ENCODE results near the gene FKBP1C.
"Not testable (repeated sequence)": the region's sequence is repeated elsewhere in the genome, so short reads cannot be mapped to it uniquely, and the experiment has no call there.

FKBP1C gene

DNA sequence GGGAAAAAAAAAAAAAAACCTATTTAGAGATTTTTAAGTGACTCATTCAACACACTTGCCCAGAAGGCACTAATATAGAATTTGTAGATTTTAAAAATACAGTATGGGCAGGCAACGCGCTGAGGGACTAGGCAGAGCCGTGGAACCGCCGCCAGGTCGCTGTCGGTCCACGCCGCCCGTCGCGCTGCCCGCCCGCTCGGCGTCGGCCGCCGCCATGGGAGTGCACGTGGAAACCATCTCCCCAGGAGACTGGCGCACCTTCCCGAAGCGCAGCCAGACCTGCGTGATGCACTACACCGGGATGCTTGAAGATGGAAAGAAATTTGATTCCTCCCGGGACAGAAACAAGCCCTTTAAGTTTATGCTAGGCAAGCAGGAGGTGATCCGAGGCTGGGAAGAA is at the start of gene FKBP1C:
Gene FKBP1C, plus strand, starts transcription at position 127 of the 400 bp plus-strand sequence.
- DNase-seq (ENCODE audit: low spot score) = not testable (repeated sequence)

- DNase-seq (ENCODE audit: low spot score) = not testable (repeated sequence)
Measured at GRCh38 chr6:63164047-63164803, 47.0 kb upstream of the FKBP1C start.

DNA sequence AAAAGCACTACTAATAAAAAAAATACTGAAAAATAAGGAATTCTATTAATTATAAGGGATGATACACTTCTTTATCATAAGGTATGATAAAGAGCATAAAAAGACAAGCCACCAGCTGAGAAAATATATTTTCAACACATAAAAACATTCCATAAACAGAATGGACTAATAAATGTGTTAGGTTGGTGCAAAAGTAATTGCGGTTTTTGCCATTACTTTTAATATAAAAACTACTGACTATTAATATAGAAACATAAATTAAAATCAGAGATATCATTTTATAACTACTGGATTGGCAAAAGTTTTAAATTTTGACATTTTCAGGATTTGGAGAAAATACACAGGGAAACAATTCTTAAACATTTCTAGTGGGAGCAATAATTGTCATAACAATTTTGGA is 37.1 kb upstream of the FKBP1C start:
- DNase-seq (ENCODE audit: low spot score) = no peak

DNA sequence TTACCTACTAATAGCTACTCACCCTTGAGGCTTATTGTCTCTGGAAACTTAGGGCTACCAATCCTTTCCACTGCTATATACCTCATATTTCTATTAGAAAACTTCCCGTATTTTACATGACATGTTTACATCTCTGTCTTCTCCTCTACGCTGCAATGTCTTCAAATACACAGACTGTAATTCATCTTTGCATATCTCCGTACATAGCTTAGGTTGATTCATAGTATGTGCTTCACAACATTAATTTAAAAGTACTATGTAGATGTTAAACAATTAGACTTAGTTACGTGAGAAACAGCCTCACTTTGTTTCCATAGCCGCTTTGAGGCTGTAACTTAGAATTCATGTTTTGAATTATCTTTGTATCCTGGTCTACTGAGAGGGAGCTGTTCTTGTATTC is 35.1 kb upstream of the FKBP1C start:
- DNase-seq (ENCODE audit: low spot score) = no peak

DNA sequence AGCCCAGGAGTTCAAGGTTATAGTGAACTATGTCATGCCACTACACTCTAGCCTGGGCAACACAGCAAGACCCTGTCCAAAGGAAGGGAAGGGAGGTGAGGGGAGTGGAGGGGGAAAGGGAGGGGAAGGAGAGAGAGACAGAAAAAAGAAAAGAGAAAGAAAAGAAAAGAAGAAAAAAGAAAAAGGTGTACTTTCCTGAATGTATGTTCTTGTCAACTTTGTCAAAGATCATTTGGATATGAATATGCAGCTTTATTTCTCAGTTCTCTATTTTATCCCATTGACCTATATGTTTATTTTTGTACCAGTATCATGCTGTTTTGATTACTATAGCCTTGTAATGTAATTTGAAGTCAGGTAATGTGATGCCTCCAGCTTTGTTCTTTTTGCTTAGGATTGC is 30.9 kb upstream of the FKBP1C start:
- no peak for DNase-seq (ENCODE audit: low spot score)

GRCh38 chr6:63186970-63187369 is 24.3 kb upstream of the FKBP1C start:
- DNase-seq (ENCODE audit: low spot score) = no peak

DNA sequence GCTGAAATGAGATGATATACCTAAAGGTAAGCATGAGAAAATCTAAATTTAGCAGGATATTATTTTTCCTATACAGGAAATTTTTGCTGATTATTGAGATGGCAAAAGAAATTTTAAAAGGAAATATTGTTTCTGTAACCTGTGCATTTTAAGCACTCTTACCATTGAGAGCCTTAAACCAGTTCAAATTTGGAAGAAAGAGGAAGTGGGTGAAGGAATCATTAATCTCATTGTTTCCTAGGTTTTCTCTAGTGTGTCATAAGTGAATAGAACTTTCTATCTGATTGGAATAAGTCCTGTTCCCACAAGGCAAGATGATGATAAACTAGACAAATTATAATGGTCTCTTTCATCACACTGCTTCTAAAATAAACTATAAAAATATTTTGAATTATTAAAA is 22.4 kb upstream of the FKBP1C start:
- DNase-seq (ENCODE audit: low spot score) = no peak

GRCh38 chr6:63193324-63193723 is 17.9 kb upstream of the FKBP1C start:
- no peak for DNase-seq (ENCODE audit: low spot score)

GRCh38 chr6:63197741-63198140 is 13.5 kb upstream of the FKBP1C start:
- no peak for DNase-seq (ENCODE audit: low spot score)

GRCh38 chr6:63213325-63213724 is 2.1 kb downstream of the FKBP1C start:
- no peak for DNase-seq (ENCODE audit: low spot score)

GRCh38 chr6:63214816-63215215 is 3.5 kb downstream of the FKBP1C start:
- DNase-seq (ENCODE audit: low spot score) = no peak

- no peak for DNase-seq (ENCODE audit: low spot score)
Measured at GRCh38 chr6:63224179-63224578, 12.9 kb downstream of the FKBP1C start.

DNA sequence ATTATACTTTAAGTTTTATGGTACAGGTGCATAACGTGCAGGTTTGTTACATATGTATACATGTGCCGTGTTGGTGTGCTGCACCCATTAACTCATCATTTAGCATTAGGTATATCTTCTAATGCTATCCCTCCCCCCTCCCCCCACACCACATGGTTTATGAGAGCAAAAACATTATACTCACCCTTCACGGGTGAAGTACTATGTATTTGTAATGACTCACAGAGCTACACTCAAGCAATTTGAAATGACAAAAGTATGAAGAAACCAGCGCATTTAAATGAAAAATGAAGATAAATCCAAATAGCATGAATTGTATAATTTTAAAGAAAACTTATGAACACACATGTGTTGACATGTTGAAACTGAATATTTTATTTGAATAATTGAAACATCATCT is 14.7 kb downstream of the FKBP1C start:
- not testable (repeated sequence) for DNase-seq (ENCODE audit: low spot score)

GRCh38 chr6:63227928-63228894 is 16.9 kb downstream of the FKBP1C start:
- not testable (repeated sequence) for DNase-seq (ENCODE audit: low spot score)

DNA sequence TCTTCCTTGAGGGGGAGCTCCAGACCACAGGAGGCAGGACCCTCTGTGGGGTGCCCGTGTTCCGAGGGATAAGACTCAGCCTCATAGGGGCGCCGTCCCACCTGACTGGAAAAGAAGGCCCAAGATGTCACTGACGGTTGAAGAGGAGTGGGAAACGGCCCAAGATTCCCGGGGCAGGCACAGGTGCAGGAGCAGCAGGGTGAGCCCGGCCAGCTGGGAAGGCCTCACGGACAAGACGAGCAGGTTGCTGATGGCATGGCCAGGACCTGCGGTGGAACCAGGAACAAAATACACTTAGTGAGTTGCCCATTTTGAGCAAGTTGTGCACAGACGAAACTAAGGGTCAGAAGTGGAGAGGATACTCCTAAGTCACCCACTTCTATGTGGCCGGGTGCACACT is 18.8 kb downstream of the FKBP1C start:
- DNase-seq (ENCODE audit: low spot score) = not testable (repeated sequence)

DNA sequence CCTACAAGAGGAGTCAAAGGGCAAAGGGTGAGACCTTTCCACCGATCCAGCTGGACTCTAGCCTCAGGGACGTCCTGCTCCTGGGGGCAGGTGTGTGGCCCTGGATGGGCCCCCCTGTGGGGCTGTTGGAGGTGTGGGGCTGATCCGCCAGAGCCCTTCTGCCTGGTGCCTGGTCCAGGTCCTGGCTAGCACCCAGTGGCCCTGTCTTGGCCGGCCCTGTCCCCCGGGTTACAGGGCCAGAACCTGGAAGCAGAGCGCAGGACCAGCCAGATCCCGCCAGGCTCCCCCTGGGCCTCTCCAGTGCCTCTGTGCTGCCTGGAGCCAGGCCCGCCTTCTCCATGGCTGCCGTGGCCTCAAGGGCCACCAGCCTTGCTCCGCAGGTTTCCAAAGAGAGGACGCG is 19.2 kb downstream of the FKBP1C start:
- DNase-seq (ENCODE audit: low spot score) = not testable (repeated sequence)

DNA sequence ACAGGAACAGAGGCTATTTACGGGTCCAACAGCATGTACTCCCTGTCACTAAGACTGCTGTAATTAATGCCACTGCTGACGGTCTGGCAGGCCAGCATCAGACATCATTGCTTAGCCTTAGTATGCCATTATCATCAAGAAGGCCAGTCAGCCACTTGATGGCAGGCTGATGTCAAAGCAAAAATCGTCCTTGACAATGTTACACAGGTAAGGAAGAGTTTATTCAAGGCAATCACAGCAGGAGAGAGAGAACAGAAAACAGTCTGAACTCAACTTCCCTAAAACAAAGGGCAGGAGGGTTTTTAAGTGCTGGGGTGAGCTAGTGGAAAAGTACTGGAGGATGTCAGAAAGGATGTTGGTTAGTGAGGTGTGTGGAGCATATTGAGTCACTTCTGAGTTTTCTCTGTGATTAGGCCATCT is 25.1 kb downstream of the FKBP1C start:
- no peak for DNase-seq (ENCODE audit: low spot score)

DNA sequence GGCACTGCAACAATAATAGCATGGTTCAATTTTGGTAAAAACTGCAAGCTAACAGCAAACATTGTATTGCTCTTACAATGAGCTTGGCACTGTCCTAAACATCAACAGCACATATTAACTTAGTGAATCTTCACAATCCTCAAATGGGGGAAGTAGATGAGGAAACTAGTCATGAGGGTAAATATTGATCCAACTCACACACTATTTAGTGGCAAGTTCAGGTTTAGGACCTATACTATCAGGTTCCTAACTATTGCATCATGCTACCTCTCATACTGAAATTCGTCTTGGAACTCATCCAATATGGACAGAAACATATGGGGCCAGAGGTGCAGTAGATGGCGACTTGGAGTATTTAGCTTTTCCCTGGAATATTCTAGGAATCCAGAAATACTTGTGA is 34.2 kb downstream of the FKBP1C start:
- DNase-seq (ENCODE audit: low spot score) = no peak

DNA sequence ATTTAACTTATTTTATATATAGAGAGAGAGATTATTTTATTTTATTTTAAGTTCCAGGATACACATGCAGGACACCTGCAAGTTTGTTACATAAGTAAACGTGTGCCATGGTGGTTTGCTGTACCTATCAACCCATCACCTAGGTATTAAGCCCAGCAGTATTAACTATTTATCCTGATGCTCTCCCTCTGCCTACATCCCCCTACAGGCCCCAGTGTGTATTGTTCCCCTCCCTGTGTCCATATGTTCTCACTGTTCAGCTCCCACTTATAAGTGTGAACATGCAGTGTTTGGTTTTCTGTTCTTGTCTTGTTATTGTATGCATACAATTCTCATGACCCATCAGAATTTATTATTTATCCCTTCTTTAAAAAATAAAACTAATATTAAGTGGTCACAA is 34.6 kb downstream of the FKBP1C start:
- no peak for DNase-seq (ENCODE audit: low spot score)

GRCh38 chr6:63246581-63246980 is 35.3 kb downstream of the FKBP1C start:
- DNase-seq (ENCODE audit: low spot score) = no peak

- DNase-seq (ENCODE audit: low spot score) = no peak
Measured at GRCh38 chr6:63249875-63250482, 38.7 kb downstream of the FKBP1C start.

DNA sequence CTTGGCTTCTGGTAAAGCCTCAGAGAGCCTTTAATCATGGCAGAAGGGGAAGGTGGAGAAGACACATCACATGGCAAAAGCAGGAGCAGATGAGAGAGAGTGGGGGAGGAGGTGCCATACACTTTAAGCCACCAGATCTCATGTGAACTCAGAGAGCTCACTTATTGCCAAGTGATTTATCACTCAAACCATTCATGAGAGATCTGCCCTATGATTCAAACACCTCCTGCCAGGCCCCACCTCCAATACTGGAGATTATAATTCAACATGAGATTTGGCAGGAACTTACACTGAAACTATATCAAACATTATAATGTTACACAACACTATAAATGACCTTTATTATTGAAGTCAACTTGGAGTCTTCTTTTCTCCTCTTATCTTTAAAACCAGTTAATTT is 47.9 kb downstream of the FKBP1C start:
- DNase-seq (ENCODE audit: low spot score) = no peak

GRCh38 chr6:63261820-63262219 is 50.6 kb downstream of the FKBP1C start:
- DNase-seq (ENCODE audit: low spot score) = no peak

Data from AG08395 (cell line).